Erythroblast (primary cell): ENCODE measurements around the gene EFCAB13.

Experiments
- GATA1 ChIP-seq: IDR thresholded peaks from 2 replicates; pipeline ENCODE4 v1.6.1; 2011; ENCODE audit warnings: low read depth, mild to moderate bottlenecking, control low read depth, low read length, moderate library complexity
- POLR2A ChIP-seq: IDR thresholded peaks from 2 replicates; pipeline ENCODE4 v1.6.1; 2011; ENCODE audit warnings: mild to moderate bottlenecking, low read length

DNA sequence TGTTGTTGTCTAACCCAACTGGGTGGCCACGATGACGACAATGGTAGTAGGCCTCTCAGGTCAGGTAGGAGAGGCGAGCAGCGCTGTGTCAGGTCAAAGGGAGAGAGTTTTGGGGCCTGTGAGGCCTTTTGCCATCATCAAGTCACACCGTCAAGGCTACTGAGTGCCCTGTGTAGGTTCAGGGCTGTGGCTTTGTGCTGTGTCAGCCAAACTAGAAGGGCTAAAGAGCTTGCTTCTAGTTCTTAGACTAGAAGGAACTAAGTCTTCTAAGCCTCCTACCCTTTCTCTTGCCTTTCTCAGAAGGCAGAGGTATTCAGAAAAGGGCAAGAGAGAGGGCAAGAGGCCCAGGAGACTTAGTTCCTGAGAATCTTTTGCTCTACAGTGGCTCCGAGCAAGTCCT is 25.0 kb upstream of the EFCAB13 start:
- TF ChIP-seq POLR2A (no peak), GATA1 (no peak)
